ENCODE measurements around the gene PRRC2C. TPM values are rescaled to one million over a fixed set of nuclear protein-coding genes. Genes with fewer than 3 reads are reported as not detected.

Gene PRRC2C
- total RNA-seq, 1 donor from 2014 or later: 155 TPM

- no peak for TF ChIP-seq CTCF (IDR thresholded peaks at IDR 0.05)
- no peak for ATAC-seq
- Histone ChIP-seq H3K27ac (no peak overlapping the region), H3K4me1 (peaks cover 27% of the 10 kb centered on the region), H3K4me3 (no peak overlapping the region), H3K27me3 (no peaks in the 10 kb centered on the region), H3K9me3 (no peaks in the 10 kb centered on the region), H3K36me3 (peaks cover 7% of the 10 kb centered on the region)
- intact Hi-C loops (cut with DNase I): no loop called here
- DNase-seq: no peak
These were observed 23.9 kb downstream of the PRRC2C start for GRCh38 chr1:171509191-171509590.

DNA sequence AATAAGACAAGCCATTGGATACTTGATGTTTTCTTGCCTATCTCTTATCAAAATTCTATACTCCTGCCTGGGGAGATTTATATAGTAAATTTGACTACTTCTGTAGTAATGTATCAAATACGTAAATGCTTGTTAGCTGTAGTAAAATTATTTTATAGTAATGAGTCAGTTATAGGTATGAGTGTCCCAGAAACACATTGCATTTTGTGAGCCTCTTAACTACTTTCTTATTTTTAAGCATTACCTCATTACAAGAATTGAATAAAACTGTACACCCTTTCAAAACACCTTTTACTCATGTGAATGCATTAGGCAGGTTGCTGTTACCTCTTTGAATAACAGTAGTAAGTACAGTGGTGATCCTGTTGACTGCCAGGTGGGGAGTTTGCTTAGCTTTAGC lies 28.4 kb downstream of the PRRC2C start:
- DNase-seq: no peak
- no peak for ATAC-seq
- peaks cover 8% of the 10 kb centered on the region for H3K4me1 ChIP-seq
- no peaks in the 10 kb centered on the region for H3K9me3 ChIP-seq
- no peaks in the 10 kb centered on the region for H3K27me3 ChIP-seq
- intact Hi-C loops (cut with DNase I): no loop called here
- H3K36me3 ChIP-seq: peaks cover 52% of the 10 kb centered on the region
- no peak for TF ChIP-seq CTCF (IDR thresholded peaks at IDR 0.05)
- H3K27ac ChIP-seq: no peak overlapping the region
- H3K4me3 ChIP-seq: no peak overlapping the region

- no peak for TF ChIP-seq CTCF (IDR thresholded peaks at IDR 0.05)
- Histone ChIP-seq H3K27me3 (no peaks in the 10 kb centered on the region), H3K36me3 (peaks cover 67% of the 10 kb centered on the region), H3K27ac (no peak overlapping the region), H3K9me3 (no peaks in the 10 kb centered on the region), H3K4me3 (no peak overlapping the region), H3K4me1 (no peaks in the 10 kb centered on the region)
- no peak for DNase-seq
- ATAC-seq: no peak
- intact Hi-C loops (cut with DNase I): no loop called here
These were observed 30.0 kb downstream of the PRRC2C start for GRCh38 chr1:171515299-171515698.

DNA sequence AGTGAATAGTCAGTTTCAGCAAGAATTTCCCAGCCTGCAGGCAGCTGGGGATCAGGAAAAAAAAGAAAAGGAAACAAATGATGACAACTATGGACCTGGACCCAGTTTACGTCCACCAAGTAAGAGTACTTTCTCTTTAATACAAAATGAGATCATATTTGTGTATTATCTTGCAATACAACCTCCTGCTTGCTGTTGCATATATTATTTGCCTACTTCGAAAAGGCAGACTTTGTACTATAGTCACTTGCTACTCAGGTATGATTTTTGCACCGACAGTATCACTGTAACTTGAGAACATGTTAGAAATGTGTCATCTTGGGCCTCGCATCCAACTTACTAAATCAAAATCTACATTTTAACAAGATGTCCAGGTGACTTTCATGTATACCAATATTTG lies 30.4 kb downstream of the PRRC2C start:
- no peaks in the 10 kb centered on the region for H3K27me3 ChIP-seq
- no peak for DNase-seq
- H3K4me3 ChIP-seq: no peak overlapping the region
- ATAC-seq: no peak
- peaks cover 72% of the 10 kb centered on the region for H3K36me3 ChIP-seq
- no peaks in the 10 kb centered on the region for H3K4me1 ChIP-seq
- H3K27ac ChIP-seq: no peak overlapping the region
- intact Hi-C loops (cut with DNase I): no loop called here
- TF ChIP-seq CTCF (IDR thresholded peaks at IDR 0.05): no peak
- no peaks in the 10 kb centered on the region for H3K9me3 ChIP-seq

- ATAC-seq (no peak), DNase-seq (no peak)
- peaks cover 100% of the 10 kb centered on the region for H3K36me3 ChIP-seq
- no peaks in the 10 kb centered on the region for H3K27me3 ChIP-seq
- no peak overlapping the region for H3K27ac ChIP-seq
- no peaks in the 10 kb centered on the region for H3K4me1 ChIP-seq
- H3K9me3 ChIP-seq: no peaks in the 10 kb centered on the region
- TF ChIP-seq CTCF (IDR thresholded peaks at IDR 0.05): no peak
- no peak overlapping the region for H3K4me3 ChIP-seq
- intact Hi-C loops (cut with DNase I): loop anchor here (10.0 kb wide), 1 partner anchor 53 kb away; no protein-coding TSS in a partner anchor
These were observed 36.2 kb downstream of the PRRC2C start for GRCh38 chr1:171521567-171521966.

DNA sequence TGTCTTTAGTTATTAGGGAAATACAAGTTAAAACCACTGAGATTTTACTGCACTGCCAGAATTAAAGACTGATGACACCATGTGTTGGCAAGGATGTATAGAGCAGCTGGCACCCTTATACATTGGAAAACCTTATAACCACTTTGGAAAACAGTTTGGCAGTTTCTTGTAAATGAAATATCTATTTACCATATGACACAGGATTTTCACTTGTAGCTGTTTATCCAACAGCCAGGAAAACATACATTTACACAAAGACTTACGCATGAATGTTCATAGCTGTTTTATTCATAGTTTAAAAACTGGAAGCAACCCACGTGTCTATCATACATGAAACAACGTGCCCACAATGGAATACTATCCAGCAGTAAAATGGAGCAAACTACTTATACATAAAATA lies 45.3 kb downstream of the PRRC2C start:
- Histone ChIP-seq H3K4me1 (no peaks in the 10 kb centered on the region), H3K27ac (no peak overlapping the region), H3K9me3 (no peaks in the 10 kb centered on the region), H3K27me3 (no peaks in the 10 kb centered on the region), H3K36me3 (peaks cover 100% of the 10 kb centered on the region), H3K4me3 (no peak overlapping the region)
- no peak for TF ChIP-seq CTCF (IDR thresholded peaks at IDR 0.05)
- no peak for DNase-seq
- no peak for ATAC-seq
- intact Hi-C loops (cut with DNase I): no loop called here
